Left lung (tissue), 14 donors: ENCODE measurements around the gene NTSR2. TPM values are rescaled to one million over a fixed set of nuclear protein-coding genes. Genes with fewer than 3 reads are reported as not detected.
A peak's percentile ranks its signal among the peaks of the same experiment; 100 is the strongest.

Source experiments
- ATAC-seq: fragments of 200-7000 bp; cut with Tn5 transposase; one replicate; pipeline ENCODE4 v1.9.1; 2020; ENCODE audit warnings: moderate library complexity
- DNase-seq, 4 donors: peaks; one replicate each; pipeline ENCODE4 v3.0.0-alpha.2; 2013 to 2020
- H3K27ac ChIP-seq, 2 donors: fragments of 200-600 bp; sonication (generic) in 1 of 2; one replicate each; pipeline versions ENCODE4 v1.5.0 to v1.8.0; 2020 to 2021
- H3K27me3 ChIP-seq, 2 donors: fragments of 200-600 bp; sonication (generic) in 1 of 2; one replicate each; pipeline versions ENCODE4 v1.5.0 to v1.8.0; 2020 to 2021
- H3K36me3 ChIP-seq, 2 donors: fragments of 200-600 bp; sonication (generic) in 1 of 2; one replicate each; pipeline versions ENCODE4 v1.5.0 to v1.8.0; 2020 to 2021
- H3K4me1 ChIP-seq, 2 donors: fragments of 200-600 bp; one replicate each; pipeline ENCODE4 v1.8.0; 2021
- H3K4me3 ChIP-seq, 2 donors: fragments of 200-600 bp; sonication (generic) in 1 of 2; one replicate each; pipeline versions ENCODE4 v1.5.0 to v1.8.0; 2020 to 2021; ENCODE audit warnings: mild to moderate bottlenecking in 1 of 2
- H3K9me3 ChIP-seq, 2 donors: fragments of 200-600 bp; sonication (generic) in 1 of 2; one replicate each; pipeline versions ENCODE4 v1.5.0 to v1.8.0; 2020 to 2021
- CTCF ChIP-seq, 2 donors: fragments of 200-600 bp; sonication (generic) in 1 of 2; IDR thresholded peaks; one replicate each; pipeline versions ENCODE4 v1.5.0 to v1.8.0; 2021; ENCODE audit warnings: antibody characterized with exemption in 2 of 2
- intact Hi-C, 2 donors: fragments of 100-400 bp; cut with DNase I; formaldehyde crosslinking; loops; one replicate each; pipeline versions ENCODE4 v1.11.2 to v1.14.2; 2022
- long read RNA-seq, 12 donors: library from polyadenylated mRNA in 2 of 12; unstranded in 2 of 12; transcript quantifications; one replicate each; pipeline ENCODE4 v2.0.0 and lab custom pipeline, GENCODE V29; 2019 to 2026
- polyA plus RNA-seq, 6 donors: library from polyadenylated mRNA; unstranded; fragments of 120-200 nt; gene quantifications; one replicate each; pipeline ENCODE4 v1.2.1, GENCODE V29; 2013; ENCODE audit not compliant: insufficient read length in 6 of 6
- total RNA-seq, 2 donors: library from RNA; stranded (reverse); fragmentation: NEBNext Ultra II Directional; extraction: Animal tissue kit (Norgen Biotek cat#: 25700); gene quantifications; one replicate each; pipeline ENCODE4 v1.2.1, GENCODE V29; 2021
- donor health status: DM: no; HTN: yes; CAD: no.
- donor health status: DM: no; HTN: no; CAD: no.

The NTSR2 gene
- total RNA-seq (not detected), polyA plus RNA-seq (not detected)
- long read RNA-seq, donor 1: 0 reads
- long read RNA-seq, donor 2: 0 reads
- long read RNA-seq, donor 3: 0 reads
- long read RNA-seq, donor 4: 0 reads
- long read RNA-seq, donor 5: 0 reads
- long read RNA-seq, donor 6: 0 reads
- long read RNA-seq, donor 7: 0 reads
- long read RNA-seq, donor 8: 0 reads
- long read RNA-seq, donor 9: 0 reads
- long read RNA-seq, donor 10: 0 reads
- long read RNA-seq, donor 11: 0 reads
- long read RNA-seq, donor 12: 0 reads

- peaks cover 0 to 6% of the 10 kb centered on the region in 2 donors for H3K4me1 ChIP-seq
- H3K36me3 ChIP-seq: no peaks in the 10 kb centered on the region
- no peak within 1 kb of the TSS for H3K4me3 ChIP-seq
- no peaks in the 10 kb centered on the region for H3K9me3 ChIP-seq
- intact Hi-C loops: no loop called here
- no peak within 1 kb of the TSS for H3K27ac ChIP-seq
- DNase-seq (peak in 3 of 4 donors; percentile 68 to 86 (median 82)), ATAC-seq (peak; percentile 100)
- no peak for TF ChIP-seq CTCF (IDR thresholded peaks at IDR 0.05)
- peaks cover 11 to 66% of the 10 kb centered on the region in 2 donors for H3K27me3 ChIP-seq
These were observed at the start of gene NTSR2 for GRCh38 chr2:11669454-11670291. TSS of gene NTSR2 (minus strand) at chr2:11670195. CDS start at chr2:11670129, 66 bp downstream.

GRCh38 chr2:11719230-11719977 is 49.4 kb upstream of the NTSR2 start:
- intact Hi-C loops: no loop called here
- no peak overlapping the region for H3K4me3 ChIP-seq
- DNase-seq: no peak
- no peaks in the 10 kb centered on the region for H3K36me3 ChIP-seq
- peaks cover 3 to 8% of the 10 kb centered on the region in 2 donors for H3K4me1 ChIP-seq
- ATAC-seq: no peak
- no peaks in the 10 kb centered on the region for H3K9me3 ChIP-seq
- H3K27ac ChIP-seq: no peak overlapping the region
- no peaks in the 10 kb centered on the region for H3K27me3 ChIP-seq
- no peak for TF ChIP-seq CTCF (IDR thresholded peaks at IDR 0.05)

GRCh38 chr2:11718606-11719005 is 48.6 kb upstream of the NTSR2 start:
- no peaks in the 10 kb centered on the region for H3K27me3 ChIP-seq
- no peak for TF ChIP-seq CTCF (IDR thresholded peaks at IDR 0.05)
- H3K36me3 ChIP-seq: no peaks in the 10 kb centered on the region
- intact Hi-C loops: no loop called here
- H3K4me3 ChIP-seq: no peak overlapping the region
- ATAC-seq: no peak
- H3K9me3 ChIP-seq: no peaks in the 10 kb centered on the region
- DNase-seq: no peak
- H3K4me1 ChIP-seq: peaks cover 3 to 8% of the 10 kb centered on the region in 2 donors
- H3K27ac ChIP-seq: no peak overlapping the region

GRCh38 chr2:11717623-11718022 is 47.6 kb upstream of the NTSR2 start:
- no peak for ATAC-seq
- Histone ChIP-seq H3K4me1 (peaks cover 3 to 5% of the 10 kb centered on the region in 2 donors), H3K36me3 (no peaks in the 10 kb centered on the region), H3K4me3 (no peak overlapping the region), H3K27ac (no peak overlapping the region), H3K9me3 (no peaks in the 10 kb centered on the region), H3K27me3 (no peaks in the 10 kb centered on the region)
- DNase-seq: no peak
- no peak for TF ChIP-seq CTCF (IDR thresholded peaks at IDR 0.05)
- intact Hi-C loops: no loop called here
